Measurements from ENCODE around the gene MINDY3.
A peak's percentile ranks its signal among the peaks of the same experiment; 100 is the strongest.
"Not testable (repeated sequence)": the region's sequence is repeated elsewhere in the genome, so short reads cannot be mapped to it uniquely, and the experiment has no call there.

The MINDY3 gene

GRCh38 chr10:15859906-15860691 is at the start of gene MINDY3:
TSS of gene MINDY3 (minus strand) at chr10:15860507. CDS start at chr10:15860299, 208 bp downstream.
- DNase-seq (ENCODE audit: low spot score): peak; percentile 83

GRCh38 chr10:15901889-15902288 is 41.6 kb upstream of the MINDY3 start:
- no peak for DNase-seq (ENCODE audit: low spot score)

GRCh38 chr10:15898046-15898445 is 37.7 kb upstream of the MINDY3 start:
- peak; percentile 32 for DNase-seq (ENCODE audit: low spot score)

- DNase-seq (ENCODE audit: low spot score): no peak
Measured at GRCh38 chr10:15897287-15897686, 37.0 kb upstream of the MINDY3 start.

- DNase-seq (ENCODE audit: low spot score): no peak
Measured at GRCh38 chr10:15896654-15897053, 36.3 kb upstream of the MINDY3 start.

- no peak for DNase-seq (ENCODE audit: low spot score)
Measured at GRCh38 chr10:15884447-15884846, 24.1 kb upstream of the MINDY3 start.

- no peak for DNase-seq (ENCODE audit: low spot score)
Measured at GRCh38 chr10:15881542-15881941, 21.2 kb upstream of the MINDY3 start.

- DNase-seq (ENCODE audit: low spot score): no peak
Measured at GRCh38 chr10:15879663-15880062, 19.4 kb upstream of the MINDY3 start.

- DNase-seq (ENCODE audit: low spot score): peak; percentile 38
Measured at GRCh38 chr10:15879058-15879457, 18.8 kb upstream of the MINDY3 start.

- no peak for DNase-seq (ENCODE audit: low spot score)
Measured at GRCh38 chr10:15877836-15878576, 17.7 kb upstream of the MINDY3 start.

GRCh38 chr10:15876274-15876673 is 16.0 kb upstream of the MINDY3 start:
- DNase-seq (ENCODE audit: low spot score): not testable (repeated sequence)

- not testable (repeated sequence) for DNase-seq (ENCODE audit: low spot score)
Measured at GRCh38 chr10:15872645-15873044, 12.3 kb upstream of the MINDY3 start.

- DNase-seq (ENCODE audit: low spot score): no peak
Measured at GRCh38 chr10:15871823-15872222, 11.5 kb upstream of the MINDY3 start.

- DNase-seq (ENCODE audit: low spot score): no peak
Measured at GRCh38 chr10:15869935-15870334, 9.6 kb upstream of the MINDY3 start.

GRCh38 chr10:15868006-15868405 is 7.7 kb upstream of the MINDY3 start:
- no peak for DNase-seq (ENCODE audit: low spot score)

- DNase-seq (ENCODE audit: low spot score): no peak
Measured at GRCh38 chr10:15865304-15865703, 5.0 kb upstream of the MINDY3 start.

GRCh38 chr10:15864419-15864818 is 4.1 kb upstream of the MINDY3 start:
- DNase-seq (ENCODE audit: low spot score): no peak

GRCh38 chr10:15863733-15864132 is 3.4 kb upstream of the MINDY3 start:
- no peak for DNase-seq (ENCODE audit: low spot score)

GRCh38 chr10:15863323-15863722 is 3.0 kb upstream of the MINDY3 start:
- DNase-seq (ENCODE audit: low spot score): no peak

- no peak for DNase-seq (ENCODE audit: low spot score)
Measured at GRCh38 chr10:15860692-15861201, 440 bp upstream of the MINDY3 start.

GRCh38 chr10:15859509-15859905 is 800 bp downstream of the MINDY3 start:
- DNase-seq (ENCODE audit: low spot score): no peak

- DNase-seq (ENCODE audit: low spot score): no peak
Measured at GRCh38 chr10:15858861-15859281, 1.4 kb downstream of the MINDY3 start.

GRCh38 chr10:15857107-15857575 is 3.2 kb downstream of the MINDY3 start:
- DNase-seq (ENCODE audit: low spot score): no peak
